Fibroblast of lung (primary cell): ENCODE data around the gene HSPA8. TPM values are rescaled to one million over a fixed set of nuclear protein-coding genes. Genes with fewer than 3 reads are reported as not detected.

Source experiments
- DNase-seq, 2 donors: peaks; one replicate each; pipeline versions ENCODE4 v3.0.0 to v3.0.0-alpha.2; 2010; ENCODE audit warnings: low read depth in 2 of 2
- H2AFZ ChIP-seq: 2 replicates; pipeline ENCODE4 v1.5.1; 2012; ENCODE audit warnings: low read length, control low read depth, inconsistent platforms
- H3K27ac ChIP-seq: 2 replicates; pipeline ENCODE4 v1.5.1; 2011; ENCODE audit warnings: low read length, control low read depth; ENCODE audit not compliant: insufficient read depth
- H3K27me3 ChIP-seq: 2 replicates; pipeline ENCODE4 v1.5.1; 2011; ENCODE audit warnings: mild to moderate bottlenecking, low read length; ENCODE audit not compliant: control insufficient read depth, insufficient read depth
- H3K36me3 ChIP-seq: 2 replicates; pipeline ENCODE4 v1.5.1; 2011; ENCODE audit warnings: low read length; ENCODE audit not compliant: control insufficient read depth, insufficient read depth
- H3K4me1 ChIP-seq: 2 replicates; pipeline ENCODE4 v1.5.1; 2011; ENCODE audit warnings: low read length; ENCODE audit not compliant: control insufficient read depth, insufficient read depth; ENCODE audit errors: extremely low read depth
- H3K4me2 ChIP-seq: 2 replicates; pipeline ENCODE4 v1.5.1; 2011; ENCODE audit warnings: low read length, control low read depth; ENCODE audit not compliant: insufficient read depth; ENCODE audit errors: extremely low read depth
- H3K4me3 ChIP-seq, 4 experiments: fragments of 200-600 bp in 1 of 4; sonication (generic) in 1 of 4; replicated peaks in 1 of 4; 2 replicates each; pipeline ENCODE4 v1.5.1; 2011 to 2016; ENCODE audit warnings: low read length in 4 of 4, low read depth in 3 of 4, mild to moderate bottlenecking in 3 of 4, control low read depth in 2 of 4, inconsistent platforms in 1 of 4, mixed read lengths in 1 of 4; ENCODE audit not compliant: insufficient read depth in 1 of 4; ENCODE audit errors: control extremely low read depth in 1 of 4
- H3K79me2 ChIP-seq: 2 replicates; pipeline ENCODE4 v1.5.1; 2012; ENCODE audit warnings: mild to moderate bottlenecking, low read length, inconsistent platforms; ENCODE audit not compliant: control insufficient read depth, insufficient read depth
- H3K9ac ChIP-seq: 2 replicates; pipeline ENCODE4 v1.5.1; 2011; ENCODE audit warnings: mild to moderate bottlenecking, low read length, control low read depth; ENCODE audit not compliant: insufficient read depth
- H3K9me3 ChIP-seq: 2 replicates; pipeline ENCODE4 v1.5.1; 2012; ENCODE audit warnings: low read depth, low read length; ENCODE audit not compliant: control insufficient read depth, insufficient read depth
- H4K20me1 ChIP-seq: 2 replicates; pipeline ENCODE4 v1.5.1; 2011; ENCODE audit warnings: low read length; ENCODE audit not compliant: control insufficient read depth, insufficient read depth; ENCODE audit errors: extremely low read depth
- CTCF ChIP-seq, 2 donors: IDR thresholded peaks in 1 of 2; conservative IDR thresholded peaks in 1 of 2; 1 replicate in 1 of 2; 2 replicates in 1 of 2; pipeline ENCODE4 v1.5.1; 2011 to 2012; ENCODE audit warnings: low read length in 2 of 2, control low read depth in 1 of 2, inconsistent platforms in 1 of 2, low read depth in 1 of 2, mild to moderate bottlenecking in 1 of 2
- EZH2 ChIP-seq: IDR thresholded peaks from 2 replicates; pipeline ENCODE4 v1.5.1; 2012; ENCODE audit warnings: low read length, control low read depth, mild to moderate bottlenecking; ENCODE audit errors: missing control alignments
- polyA plus RNA-seq, 2 donors: library from polyadenylated mRNA; depleted of rRNA in 1 of 2; stranded (reverse) in 1 of 2; unstranded in 1 of 2; fragments of >200 nt; gene quantifications; 2 replicates each; pipeline ENCODE4 v1.2.1, GENCODE V29; 2011 to 2012; ENCODE audit warnings: missing spikeins in 1 of 2
- total RNA-seq: library from RNA; depleted of rRNA; stranded (reverse); fragments of >200 nt; gene quantifications from 2 replicates; pipeline ENCODE4 v1.2.1, GENCODE V29; 2014

The HSPA8 gene
- total and polyA plus RNA-seq, 2 donors (not counting 1 experiment from before 2014, with no cell fraction given) = 2,158 to 2,431 TPM

- TF ChIP-seq EZH2 (no peak), CTCF (conservative IDR thresholded peaks at IDR 0.05 in 1 of 2, IDR thresholded peaks at IDR 0.05 in 1 of 2; ENCODE audit: low read depth in 1 of 2, low read length in 2 of 2) (no peak)
- no peak overlapping the region for H2AFZ ChIP-seq
- DNase-seq = no peak
- H3K9me3 ChIP-seq = no peaks in the 10 kb centered on the region
- no peak overlapping the region for H3K27ac ChIP-seq
- no peak overlapping the region for H3K4me3 ChIP-seq
- H4K20me1 ChIP-seq = no peaks in the 10 kb centered on the region
- H3K27me3 ChIP-seq = no peaks in the 10 kb centered on the region
- H3K36me3 ChIP-seq = no peaks in the 10 kb centered on the region
- H3K79me2 ChIP-seq = no peaks in the 10 kb centered on the region
- H3K4me1 ChIP-seq = no peaks in the 10 kb centered on the region
- H3K9ac ChIP-seq = no peak overlapping the region
- no peak overlapping the region for H3K4me2 ChIP-seq
Measured at GRCh38 chr11:123040111-123040432, 21.9 kb downstream of the HSPA8 start.

- no peaks in the 10 kb centered on the region for H3K36me3 ChIP-seq
- no peak overlapping the region for H3K4me3 ChIP-seq
- H2AFZ ChIP-seq = no peak overlapping the region
- DNase-seq = no peak
- H3K9me3 ChIP-seq = no peaks in the 10 kb centered on the region
- no peaks in the 10 kb centered on the region for H3K4me1 ChIP-seq
- no peaks in the 10 kb centered on the region for H3K27me3 ChIP-seq
- H3K4me2 ChIP-seq = no peak overlapping the region
- no peaks in the 10 kb centered on the region for H3K79me2 ChIP-seq
- H4K20me1 ChIP-seq = no peaks in the 10 kb centered on the region
- no peak overlapping the region for H3K9ac ChIP-seq
- TF ChIP-seq EZH2 (no peak), CTCF (conservative IDR thresholded peaks at IDR 0.05 in 1 of 2, IDR thresholded peaks at IDR 0.05 in 1 of 2; ENCODE audit: low read depth in 1 of 2, low read length in 2 of 2) (no peak)
- H3K27ac ChIP-seq = no peak overlapping the region
Measured at GRCh38 chr11:123035831-123036230, 26.1 kb downstream of the HSPA8 start.

GRCh38 chr11:123034597-123034996, 27.3 kb downstream of the HSPA8 start:
- no peak overlapping the region for H3K9ac ChIP-seq
- no peak overlapping the region for H2AFZ ChIP-seq
- TF ChIP-seq EZH2 = no peak
- TF ChIP-seq CTCF (conservative IDR thresholded peaks at IDR 0.05 in 1 of 2, IDR thresholded peaks at IDR 0.05 in 1 of 2; ENCODE audit: low read depth in 1 of 2, low read length in 2 of 2) = no peak
- H3K4me3 ChIP-seq = no peak overlapping the region
- H3K27ac ChIP-seq = no peak overlapping the region
- DNase-seq = no peak
- H3K4me1 ChIP-seq = no peaks in the 10 kb centered on the region
- H3K9me3 ChIP-seq = no peaks in the 10 kb centered on the region
- no peaks in the 10 kb centered on the region for H3K79me2 ChIP-seq
- no peaks in the 10 kb centered on the region for H3K27me3 ChIP-seq
- no peaks in the 10 kb centered on the region for H4K20me1 ChIP-seq
- no peak overlapping the region for H3K4me2 ChIP-seq
- no peaks in the 10 kb centered on the region for H3K36me3 ChIP-seq
